DOHH2 (cell line): ENCODE results near the gene RABGAP1.

Source experiments
- H3F3A ChIP-seq: fragments of 200-600 bp; sonication (generic), shearing (Covaris generic); 2 replicates; pipeline ENCODE4 v1.6.0; 2016; ENCODE audit warnings: antibody characterized with exemption, mild to moderate bottlenecking; ENCODE audit not compliant: control insufficient read depth, insufficient read depth
- H3K27ac ChIP-seq: fragments of 200-600 bp; sonication (generic); 2 replicates; pipeline ENCODE4 v1.5.1; 2014; ENCODE audit warnings: low read depth, mild to moderate bottlenecking, low read length, moderate library complexity
- H3K27me3 ChIP-seq: fragments of 200-600 bp; sonication (generic); 2 replicates; pipeline ENCODE4 v1.6.1; 2014; ENCODE audit warnings: mild to moderate bottlenecking, low read length, mixed read lengths; ENCODE audit not compliant: control insufficient read depth
- H3K36me3 ChIP-seq: fragments of 200-600 bp; sonication (generic); 2 replicates; pipeline ENCODE4 v1.6.1; 2014; ENCODE audit warnings: mild to moderate bottlenecking, low read length, moderate library complexity, mixed read lengths; ENCODE audit not compliant: control insufficient read depth
- H3K4me1 ChIP-seq: fragments of 200-600 bp; sonication (generic); 2 replicates; pipeline ENCODE4 v1.6.1; 2014; ENCODE audit warnings: mild to moderate bottlenecking, low read length, mixed read lengths; ENCODE audit not compliant: control insufficient read depth
- H3K4me2 ChIP-seq: fragments of 200-600 bp; sonication (generic); 2 replicates; pipeline ENCODE4 v1.6.0; 2014; ENCODE audit warnings: mild to moderate bottlenecking, low read length, moderate library complexity
- H3K4me3 ChIP-seq: fragments of 200-600 bp; sonication (generic); 2 replicates; pipeline ENCODE4 v1.5.1; 2014; ENCODE audit warnings: mild to moderate bottlenecking, low read length, mixed read lengths
- H3K79me2 ChIP-seq: fragments of 200-600 bp; sonication (generic); 2 replicates; pipeline ENCODE4 v1.6.1; 2014; ENCODE audit warnings: mild to moderate bottlenecking, low read length, mixed read lengths; ENCODE audit not compliant: control insufficient read depth
- H3K9me2 ChIP-seq: fragments of 200-600 bp; sonication (generic); replicated peaks from 2 replicates; pipeline ENCODE4 v1.6.1; 2014; ENCODE audit warnings: mild to moderate bottlenecking, low read length, mixed read lengths; ENCODE audit not compliant: control insufficient read depth
- H3K9me3 ChIP-seq: fragments of 200-600 bp; sonication (generic); 2 replicates; pipeline ENCODE4 v1.6.1; 2014; ENCODE audit warnings: antibody characterized with exemption, low read length, mixed read lengths; ENCODE audit not compliant: control insufficient read depth, insufficient read depth
- H4K20me1 ChIP-seq: fragments of 200-600 bp; sonication (generic); 2 replicates; pipeline ENCODE4 v1.6.0; 2014; ENCODE audit warnings: low read depth, mild to moderate bottlenecking, antibody characterized with exemption, low read length, moderate library complexity; ENCODE audit not compliant: control insufficient read depth, insufficient read depth
- EZH2phosphoT487 ChIP-seq: fragments of 200-600 bp; sonication (generic); IDR thresholded peaks from 2 replicates; pipeline ENCODE4 v1.6.1; 2017; ENCODE audit warnings: borderline replicate concordance, mild to moderate bottlenecking, antibody characterized with exemption, low read length, moderate library complexity, mixed read lengths
- TF ChIP-seq, protein P1 (sequence below): fragments of 200-600 bp; sonication (generic); IDR thresholded peaks from one replicate; pipeline ENCODE4 v1.5.1; 2014; ENCODE audit warnings: antibody characterized with exemption, mild to moderate bottlenecking, low read depth, low read length; ENCODE audit not compliant: poor library complexity, severe bottlenecking

Gene RABGAP1

DNA sequence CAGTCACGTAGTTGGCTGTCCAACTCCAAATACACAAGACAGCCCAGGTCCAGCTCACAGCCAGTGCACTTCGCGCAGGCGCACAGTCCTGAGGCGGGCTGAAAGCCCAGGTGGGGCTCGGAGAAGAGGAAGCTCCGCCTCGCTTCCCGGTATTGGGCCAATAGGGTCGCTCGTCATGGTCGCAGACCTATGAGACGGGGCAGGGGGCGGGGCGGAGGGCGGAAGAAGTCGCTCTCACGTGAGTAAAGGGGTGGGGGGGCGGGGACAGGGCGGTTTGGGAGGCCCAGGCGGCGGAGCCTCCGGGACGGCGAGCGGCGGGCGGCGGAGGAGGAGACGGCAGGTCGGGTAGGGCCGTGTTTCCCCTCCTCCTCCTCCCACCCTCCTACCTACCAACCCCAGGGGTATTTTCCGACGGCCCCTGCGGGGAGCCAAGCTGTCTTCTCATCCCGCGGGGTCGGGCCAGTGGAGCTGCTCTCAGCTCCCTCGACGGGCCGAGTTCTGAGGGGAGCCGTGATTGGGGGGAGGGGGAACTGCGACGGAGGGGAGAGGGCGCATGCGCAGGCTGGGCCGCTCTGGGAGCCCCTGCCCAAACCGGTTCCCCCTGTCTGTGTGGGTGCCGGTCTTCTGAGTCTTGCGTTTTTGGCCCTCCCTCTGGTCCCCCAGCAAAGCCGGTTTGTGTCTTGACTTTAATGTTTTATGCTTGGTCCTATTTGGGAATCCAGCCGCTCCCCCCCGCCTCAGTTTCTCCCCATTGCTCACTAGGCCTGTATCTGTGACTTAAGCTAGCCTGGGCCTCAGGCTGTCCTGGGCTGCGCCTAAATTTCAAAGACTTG is at the start of gene RABGAP1:
RABGAP1 (plus strand) TSS at position 272 of the 833 bp plus-strand sequence. CDS start 16,040 bp downstream, outside the sequence.
- Histone ChIP-seq H4K20me1 (peaks cover 10% of the 10 kb centered on the region; the same call in 1 of the 2 replicates), H3K36me3 (peaks cover 40% of the 10 kb centered on the region), H3K27ac (peak within 1 kb of the TSS; percentile 29), H3K4me1 (peaks cover 26% of the 10 kb centered on the region), H3K9me3 (no peaks in the 10 kb centered on the region), H3K4me3 (peak within 1 kb of the TSS; percentile 81), H3K79me2 (peaks cover 55% of the 10 kb centered on the region), H3K27me3 (no peaks in the 10 kb centered on the region), H3F3A (peaks cover 8% of the 10 kb centered on the region; the same call in 1 of the 2 replicates), H3K9me2 (no peaks in the 10 kb centered on the region), H3K4me2 (peak within 1 kb of the TSS; percentile 94)
- TF ChIP-seq, protein P1, sequence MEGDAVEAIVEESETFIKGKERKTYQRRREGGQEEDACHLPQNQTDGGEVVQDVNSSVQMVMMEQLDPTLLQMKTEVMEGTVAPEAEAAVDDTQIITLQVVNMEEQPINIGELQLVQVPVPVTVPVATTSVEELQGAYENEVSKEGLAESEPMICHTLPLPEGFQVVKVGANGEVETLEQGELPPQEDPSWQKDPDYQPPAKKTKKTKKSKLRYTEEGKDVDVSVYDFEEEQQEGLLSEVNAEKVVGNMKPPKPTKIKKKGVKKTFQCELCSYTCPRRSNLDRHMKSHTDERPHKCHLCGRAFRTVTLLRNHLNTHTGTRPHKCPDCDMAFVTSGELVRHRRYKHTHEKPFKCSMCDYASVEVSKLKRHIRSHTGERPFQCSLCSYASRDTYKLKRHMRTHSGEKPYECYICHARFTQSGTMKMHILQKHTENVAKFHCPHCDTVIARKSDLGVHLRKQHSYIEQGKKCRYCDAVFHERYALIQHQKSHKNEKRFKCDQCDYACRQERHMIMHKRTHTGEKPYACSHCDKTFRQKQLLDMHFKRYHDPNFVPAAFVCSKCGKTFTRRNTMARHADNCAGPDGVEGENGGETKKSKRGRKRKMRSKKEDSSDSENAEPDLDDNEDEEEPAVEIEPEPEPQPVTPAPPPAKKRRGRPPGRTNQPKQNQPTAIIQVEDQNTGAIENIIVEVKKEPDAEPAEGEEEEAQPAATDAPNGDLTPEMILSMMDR: no peak
- TF ChIP-seq EZH2phosphoT487: no peak

DNA sequence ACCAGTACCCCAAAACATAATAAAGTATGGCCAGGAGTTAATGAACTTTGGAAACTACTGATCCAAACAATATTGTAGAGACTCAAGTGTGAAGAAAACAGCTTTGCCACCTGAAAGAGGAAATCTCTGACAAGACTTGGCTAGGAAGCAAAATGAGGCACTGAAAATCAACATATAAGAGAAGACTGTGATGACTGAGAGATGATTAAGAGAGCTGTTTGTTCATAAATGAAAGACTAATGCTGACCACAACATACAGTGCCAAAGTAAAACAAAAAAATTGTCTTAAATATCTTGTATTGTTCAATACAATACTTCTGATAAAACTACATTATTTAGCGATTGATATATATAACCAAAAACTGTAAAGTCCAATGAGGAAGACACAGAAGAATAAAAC is 42.9 kb upstream of the RABGAP1 start:
- H4K20me1 ChIP-seq: no peaks in the 10 kb centered on the region; the same call in 1 of the 2 replicates
- no peaks in the 10 kb centered on the region; the same call in 1 of the 2 replicates for H3F3A ChIP-seq
- no peaks in the 10 kb centered on the region for H3K27me3 ChIP-seq
- peak overlapping the region; percentile 3; the same call in 1 of the 2 replicates for H3K4me2 ChIP-seq
- H3K27ac ChIP-seq: peak overlapping the region; percentile 10; the same call in 1 of the 2 replicates
- peaks cover 86% of the 10 kb centered on the region for H3K79me2 ChIP-seq
- H3K9me3 ChIP-seq: no peaks in the 10 kb centered on the region
- H3K4me3 ChIP-seq: no peak overlapping the region
- no peak for TF ChIP-seq EZH2phosphoT487
- TF ChIP-seq, protein P1: no peak
- peaks cover 53% of the 10 kb centered on the region for H3K4me1 ChIP-seq
- peaks cover 70% of the 10 kb centered on the region for H3K36me3 ChIP-seq
- H3K9me2 ChIP-seq: no peaks in the 10 kb centered on the region

DNA sequence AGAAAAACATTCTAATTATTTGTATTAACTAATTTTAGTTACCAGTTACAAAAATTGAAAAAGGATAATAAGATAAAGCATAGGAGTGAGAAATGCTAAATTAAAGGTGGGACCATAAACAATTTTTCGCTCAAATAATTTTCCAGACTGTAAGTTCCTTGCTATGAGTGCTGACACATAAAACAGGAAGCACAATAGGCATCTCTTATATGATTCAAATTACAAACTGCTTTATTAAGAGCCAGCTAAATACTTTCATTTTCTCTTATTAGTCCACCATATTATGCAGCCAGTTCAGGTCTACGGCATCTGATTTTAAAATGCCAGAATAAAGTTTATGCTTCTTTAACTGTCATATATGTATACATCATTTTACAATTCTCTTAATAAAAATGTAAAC is 40.0 kb upstream of the RABGAP1 start:
- Histone ChIP-seq H3K9me3 (no peaks in the 10 kb centered on the region), H3K27ac (peak overlapping the region; percentile 30), H3F3A (peaks cover 6% of the 10 kb centered on the region; the same call in 1 of the 2 replicates), H3K4me3 (peak overlapping the region; percentile 61), H3K36me3 (peaks cover 60% of the 10 kb centered on the region), H3K4me2 (peak overlapping the region; percentile 79), H4K20me1 (no peaks in the 10 kb centered on the region; the same call in 1 of the 2 replicates), H3K4me1 (peaks cover 60% of the 10 kb centered on the region), H3K79me2 (peaks cover 92% of the 10 kb centered on the region), H3K9me2 (no peaks in the 10 kb centered on the region), H3K27me3 (no peaks in the 10 kb centered on the region)
- TF ChIP-seq, protein P1: no peak
- no peak for TF ChIP-seq EZH2phosphoT487
